ENCODE results near the gene TSHZ1. TPM values are rescaled to one million over a fixed set of nuclear protein-coding genes. Genes with fewer than 3 reads are reported as not detected.

The TSHZ1 gene
- total and polyA plus RNA-seq, 2 of the 8 experiments (the other 6 are each of a cell fraction or from before 2014, with no cell fraction given): 0.03 to 0.32 TPM

DNA sequence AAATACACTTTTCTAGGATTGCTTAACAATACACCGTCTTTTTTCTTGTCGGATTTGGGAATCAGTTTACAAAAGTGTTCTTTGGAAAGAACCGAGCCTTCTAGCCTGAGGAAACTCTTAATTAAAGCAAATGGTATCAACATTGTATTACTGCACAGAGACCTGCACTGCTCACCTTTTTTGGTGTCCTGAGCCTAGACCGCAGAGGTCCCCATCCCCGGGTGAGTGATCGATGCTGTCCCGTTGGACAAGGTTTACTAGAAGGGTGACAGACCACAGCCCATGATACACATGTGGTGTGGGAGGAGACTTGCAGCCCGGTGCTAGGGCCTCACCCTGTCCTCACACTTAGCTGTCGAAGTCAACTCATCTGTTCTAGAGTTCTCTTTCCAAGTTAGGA lies 55.3 kb downstream of the TSHZ1 start (continued):
- TF ChIP-seq, protein P1, sequence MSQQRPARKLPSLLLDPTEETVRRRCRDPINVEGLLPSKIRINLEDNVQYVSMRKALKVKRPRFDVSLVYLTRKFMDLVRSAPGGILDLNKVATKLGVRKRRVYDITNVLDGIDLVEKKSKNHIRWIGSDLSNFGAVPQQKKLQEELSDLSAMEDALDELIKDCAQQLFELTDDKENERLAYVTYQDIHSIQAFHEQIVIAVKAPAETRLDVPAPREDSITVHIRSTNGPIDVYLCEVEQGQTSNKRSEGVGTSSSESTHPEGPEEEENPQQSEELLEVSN (IDR thresholded peaks at IDR 0.05): no peak
- TF ChIP-seq SIX5 (IDR thresholded peaks at IDR 0.05; ENCODE audit: low read depth, low read length) (no peak), RAD21 (IDR thresholded peaks at IDR 0.05 in 1 of 2, conservative IDR thresholded peaks at IDR 0.05 in 1 of 2; ENCODE audit: low read depth in 2 of 2, low read length in 2 of 2) (no peak)
